KBM-7 (cell line): ENCODE data around the gene STAG2.
"Not testable (repeated sequence)": the region's sequence is repeated elsewhere in the genome, so short reads cannot be mapped to it uniquely, and the experiment has no call there.

ENCODE experiments used
- DNase-seq: peaks from one replicate; pipeline ENCODE4 v3.0.0-alpha.2; 2015
- in situ Hi-C: fragments of 300-500 bp; cut with MboI; formaldehyde crosslinking; loops from 2 replicates; pipeline ENCODE4 v1.14.3; 2020; ENCODE audit warnings: low sequenced_read_pairs, low pct_unique_long_range_greater_than_20kb, mixed read lengths

The STAG2 gene

GRCh38 chrX:124018023-124018422, 56.5 kb downstream of the STAG2 start:
- in situ Hi-C loops = no loop called here
- DNase-seq = peak; percentile 16

- in situ Hi-C loops = no loop called here
- no peak for DNase-seq
These were observed 62.3 kb downstream of the STAG2 start for GRCh38 chrX:124023838-124024238.

GRCh38 chrX:124026529-124026928, 65.0 kb downstream of the STAG2 start:
- DNase-seq = no peak
- in situ Hi-C loops = no loop called here

- no peak for DNase-seq
- in situ Hi-C loops = no loop called here
These were observed 66.7 kb downstream of the STAG2 start for GRCh38 chrX:124028182-124028581.

GRCh38 chrX:124030520-124030919, 69.0 kb downstream of the STAG2 start:
- in situ Hi-C loops = no loop called here

GRCh38 chrX:124033821-124034220, 72.3 kb downstream of the STAG2 start:
- peak; percentile 12 for DNase-seq
- in situ Hi-C loops = no loop called here

More at GRCh38 chrX:124030520-124030919, 69.0 kb downstream of the STAG2 start:
- no peak for DNase-seq

- no peak for DNase-seq
- in situ Hi-C loops = no loop called here
These were observed 74.2 kb downstream of the STAG2 start for GRCh38 chrX:124035657-124036056.

GRCh38 chrX:124042042-124042441, 80.5 kb downstream of the STAG2 start:
- DNase-seq = no peak
- in situ Hi-C loops = no loop called here

GRCh38 chrX:124045109-124045508, 83.6 kb downstream of the STAG2 start:
- in situ Hi-C loops = no loop called here
- DNase-seq = no peak

- DNase-seq, in situ Hi-C loops: not testable (repeated sequence)
These were observed 122.9 kb downstream of the STAG2 start for GRCh38 chrX:124084417-124084816.

GRCh38 chrX:124085063-124085462, 123.6 kb downstream of the STAG2 start:
- no peak for DNase-seq
- in situ Hi-C loops = no loop called here

GRCh38 chrX:124086411-124086810, 124.9 kb downstream of the STAG2 start:
- no peak for DNase-seq
- in situ Hi-C loops = no loop called here

- in situ Hi-C loops = no loop called here
- no peak for DNase-seq
These were observed 125.7 kb downstream of the STAG2 start for GRCh38 chrX:124087000-124087746.

- no peak for DNase-seq
- in situ Hi-C loops = no loop called here
These were observed 131.7 kb downstream of the STAG2 start for GRCh38 chrX:124093222-124093621.

- no peak for DNase-seq
- in situ Hi-C loops = no loop called here
These were observed 135.6 kb downstream of the STAG2 start for GRCh38 chrX:124097116-124097515.

GRCh38 chrX:124098089-124098488, 136.6 kb downstream of the STAG2 start:
- in situ Hi-C loops = no loop called here
- DNase-seq = peak; percentile 28

GRCh38 chrX:124103966-124104365, 142.5 kb downstream of the STAG2 start:
- in situ Hi-C loops = no loop called here
- no peak for DNase-seq

GRCh38 chrX:124104512-124104911, 143.0 kb downstream of the STAG2 start:
- in situ Hi-C loops, DNase-seq: not testable (repeated sequence)

GRCh38 chrX:124113621-124114600, 152.4 kb downstream of the STAG2 start:
- in situ Hi-C loops = no loop called here
- DNase-seq = no peak

- in situ Hi-C loops = no loop called here
- no peak for DNase-seq
These were observed 155.8 kb downstream of the STAG2 start for GRCh38 chrX:124117325-124117724.
